Muscle of arm (tissue), 14 donors: ENCODE results near the gene AGPAT2. TPM values are rescaled to one million over a fixed set of nuclear protein-coding genes. Genes with fewer than 3 reads are reported as not detected.
A peak's percentile ranks its signal among the peaks of the same experiment; 100 is the strongest.

ENCODE experiments used
- DNase-seq: peaks from one replicate; pipeline ENCODE4 v3.0.0-alpha.2; 2013
- long read RNA-seq, 11 donors: transcript quantifications; one replicate each; lab custom pipeline, GENCODE V29; 2026
- polyA plus RNA-seq, 12 donors: library from polyadenylated mRNA; unstranded; fragments of 120-200 nt; gene quantifications; one replicate each; pipeline ENCODE4 v1.2.1, GENCODE V29; 2013; ENCODE audit not compliant: insufficient read length in 12 of 12

AGPAT2 gene
- 10 to 100 TPM in 6 of 12 donors, 1 to 10 TPM in 5, not detected in 1; 8.2 to 32.3 (median 10.1) TPM for polyA plus RNA-seq
- long read RNA-seq, donor 1, transcript AGPAT2-204 (4 exons, 808 nt): minor isoform, 10 of 151 reads
- long read RNA-seq, donor 1, transcript AGPAT2-202 (6 exons, 1,512 nt): major isoform, 130 of 151 reads
- long read RNA-seq, donor 1, partial matches to known transcripts: 0 of 151 reads
- long read RNA-seq, donor 1, other reads (novel, unspliced or antisense): 5 of 151 reads
- long read RNA-seq, donor 2, transcript AGPAT2-202 (6 exons, 1,512 nt): major isoform, 12 of 118 reads
- long read RNA-seq, donor 2, partial matches to known transcripts: 105 of 118 reads
- long read RNA-seq, donor 2, other reads (novel, unspliced or antisense): 0 of 118 reads
- long read RNA-seq, donor 3, partial matches to known transcripts: 0 of 3 reads
- long read RNA-seq, donor 3, other reads (novel, unspliced or antisense): 0 of 3 reads
- long read RNA-seq, donor 4, partial matches to known transcripts: 0 of 2 reads
- long read RNA-seq, donor 4, other reads (novel, unspliced or antisense): 0 of 2 reads
- long read RNA-seq, donor 5: 0 reads
- long read RNA-seq, donor 6, transcript AGPAT2-202 (6 exons, 1,512 nt): major isoform, 8 of 9 reads
- long read RNA-seq, donor 6, partial matches to known transcripts: 0 of 9 reads
- long read RNA-seq, donor 6, other reads (novel, unspliced or antisense): 0 of 9 reads
- long read RNA-seq, donor 7, transcript AGPAT2-202 (6 exons, 1,512 nt): major isoform, 6 of 6 reads
- long read RNA-seq, donor 7, partial matches to known transcripts: 0 of 6 reads
- long read RNA-seq, donor 7, other reads (novel, unspliced or antisense): 0 of 6 reads
- long read RNA-seq, donor 8, transcript AGPAT2-202 (6 exons, 1,512 nt): major isoform, 11 of 20 reads
- long read RNA-seq, donor 8, partial matches to known transcripts: 7 of 20 reads
- long read RNA-seq, donor 8, other reads (novel, unspliced or antisense): 0 of 20 reads
- long read RNA-seq, donor 9, transcript AGPAT2-202 (6 exons, 1,512 nt): major isoform, 6 of 9 reads
- long read RNA-seq, donor 9, partial matches to known transcripts: 0 of 9 reads
- long read RNA-seq, donor 9, other reads (novel, unspliced or antisense): 0 of 9 reads
- long read RNA-seq, donor 10, transcript AGPAT2-202 (6 exons, 1,512 nt): major isoform, 14 of 17 reads
- long read RNA-seq, donor 10, partial matches to known transcripts: 0 of 17 reads
- long read RNA-seq, donor 10, other reads (novel, unspliced or antisense): 0 of 17 reads
- long read RNA-seq, donor 11, transcript AGPAT2-202 (6 exons, 1,512 nt): major isoform, 13 of 13 reads
- long read RNA-seq, donor 11, partial matches to known transcripts: 0 of 13 reads
- long read RNA-seq, donor 11, other reads (novel, unspliced or antisense): 0 of 13 reads

- DNase-seq: no peak
These were observed at the start of gene AGPAT2 for GRCh38 chr9:136686794-136687711. Gene AGPAT2, minus strand, starts transcription at chr9:136687457. Its CDS starts 100 bp downstream, at chr9:136687357.

GRCh38 chr9:136735812-136736480 lies 48.7 kb upstream of the AGPAT2 start:
- no peak for DNase-seq

GRCh38 chr9:136734837-136735496 lies 47.7 kb upstream of the AGPAT2 start:
- no peak for DNase-seq

GRCh38 chr9:136733611-136734010 lies 46.4 kb upstream of the AGPAT2 start:
- no peak for DNase-seq

GRCh38 chr9:136732444-136733178 lies 45.4 kb upstream of the AGPAT2 start:
- no peak for DNase-seq

- no peak for DNase-seq
These were observed 42.7 kb upstream of the AGPAT2 start for GRCh38 chr9:136729926-136730325.

GRCh38 chr9:136729144-136729543 lies 41.9 kb upstream of the AGPAT2 start:
- DNase-seq: no peak

GRCh38 chr9:136728548-136729123 lies 41.4 kb upstream of the AGPAT2 start:
- DNase-seq: no peak

- DNase-seq: peak; percentile 94
These were observed 40.9 kb upstream of the AGPAT2 start for GRCh38 chr9:136728080-136728547.

GRCh38 chr9:136726631-136727191 lies 39.5 kb upstream of the AGPAT2 start:
- DNase-seq: no peak

GRCh38 chr9:136726118-136726517 lies 38.9 kb upstream of the AGPAT2 start:
- no peak for DNase-seq

- DNase-seq: no peak
These were observed 38.4 kb upstream of the AGPAT2 start for GRCh38 chr9:136725612-136726011.

- no peak for DNase-seq
These were observed 37.5 kb upstream of the AGPAT2 start for GRCh38 chr9:136724772-136725171.

- DNase-seq: no peak
These were observed 36.7 kb upstream of the AGPAT2 start for GRCh38 chr9:136723989-136724388.

GRCh38 chr9:136723362-136723976 lies 36.2 kb upstream of the AGPAT2 start:
- no peak for DNase-seq

GRCh38 chr9:136722969-136723356 lies 35.7 kb upstream of the AGPAT2 start:
- DNase-seq: no peak
